PC-3 (cell line): Measurements from ENCODE around the gene ANKRD66. TPM values are rescaled to one million over a fixed set of nuclear protein-coding genes. Genes with fewer than 3 reads are reported as not detected.

Source experiments
- ATAC-seq: fragments of 200-7000 bp; cut with Tn5 transposase; 2 replicates; pipeline ENCODE4 v1.9.1; 2020; ENCODE audit warnings: mild to moderate bottlenecking, moderate library complexity
- BruUV-seq: library from RNA; stranded (reverse); fragments of 400-500 nt; replicated peaks from 2 replicates; lab custom pipeline; 2021; lab: Mats Ljungman, UMichigan
- CTCF ChIA-PET: fragments of 300-600 bp; sonication (Branson Sonifier 250); formaldehyde crosslinking; loops from one replicate; lab custom pipeline; 2022; ENCODE audit warnings: antibody characterized with exemption; lab: Charles Lee
- POLR2A ChIA-PET: fragments of 300-600 bp; sonication (Branson Sonifier 250); formaldehyde crosslinking; loops from one replicate; lab custom pipeline; 2022; ENCODE audit warnings: antibody characterized with exemption; ENCODE audit not compliant: unreplicated experiment; lab: Charles Lee
- DNase-seq: peaks from one replicate; pipeline ENCODE4 v3.0.0-alpha.2; 2015
- H2AFZ ChIP-seq: fragments of 300-600 bp; sonication (generic); 2 replicates; pipeline ENCODE4 v1.6.0; 2016; ENCODE audit warnings: antibody characterized with exemption, low read length
- H3F3A ChIP-seq: fragments of 300-600 bp; sonication (generic); one replicate; pipeline ENCODE4 v1.6.0; 2017; ENCODE audit warnings: antibody characterized with exemption, low read length, control low read depth, mild to moderate bottlenecking; ENCODE audit not compliant: unreplicated experiment
- H3K27ac ChIP-seq: fragments of 300-600 bp; sonication (generic); 2 replicates; pipeline ENCODE4 v1.5.1; 2016; ENCODE audit warnings: mild to moderate bottlenecking, low read length
- H3K27me3 ChIP-seq: fragments of 300-600 bp; sonication (generic); 2 replicates; pipeline ENCODE4 v1.6.1; 2016; ENCODE audit warnings: low read length, mixed read lengths
- H3K36me3 ChIP-seq: fragments of 300-600 bp; sonication (generic); 2 replicates; pipeline ENCODE4 v1.6.1; 2016; ENCODE audit warnings: low read depth, mixed run types, low read length, mixed read lengths
- H3K4me1 ChIP-seq: fragments of 300-600 bp; sonication (generic); 2 replicates; pipeline ENCODE4 v1.5.1; 2016; ENCODE audit warnings: low read length; ENCODE audit not compliant: insufficient read depth
- H3K4me2 ChIP-seq: fragments of 300-600 bp; sonication (generic); 2 replicates; pipeline ENCODE4 v1.6.0; 2016; ENCODE audit warnings: low read length
- H3K4me3 ChIP-seq: fragments of 300-600 bp; sonication (generic); 2 replicates; pipeline ENCODE4 v1.5.1; 2016; ENCODE audit warnings: mild to moderate bottlenecking, low read length, mixed read lengths
- H3K79me2 ChIP-seq: fragments of 300-600 bp; sonication (generic); 2 replicates; pipeline ENCODE4 v1.6.1; 2017; ENCODE audit warnings: low read length, mixed read lengths
- H3K9ac ChIP-seq: fragments of 300-600 bp; sonication (generic); 2 replicates; pipeline ENCODE4 v1.6.0; 2016; ENCODE audit warnings: mild to moderate bottlenecking, low read length
- H3K9me2 ChIP-seq: fragments of 300-600 bp; sonication (generic); replicated peaks from 2 replicates; pipeline ENCODE4 v1.6.1; 2016; ENCODE audit warnings: mixed run types, low read length, mixed read lengths
- H3K9me3 ChIP-seq: fragments of 300-600 bp; sonication (generic); 2 replicates; pipeline ENCODE4 v1.6.1; 2016; ENCODE audit warnings: low read length, mixed read lengths
- H4K20me1 ChIP-seq: fragments of 300-600 bp; sonication (generic); 2 replicates; pipeline ENCODE4 v1.6.1; 2016; ENCODE audit warnings: low read length, mixed read lengths
- CTCF ChIP-seq: fragments of 300-600 bp; sonication (generic); conservative IDR thresholded peaks from 2 replicates; pipeline ENCODE4 v1.5.1; 2017; ENCODE audit warnings: antibody characterized with exemption, low read depth, mild to moderate bottlenecking, low read length
- EZH2 ChIP-seq: fragments of 300-600 bp; sonication (generic); IDR thresholded peaks from one replicate; pipeline ENCODE4 v1.6.1; 2017; ENCODE audit warnings: antibody characterized with exemption, mild to moderate bottlenecking, low read length; ENCODE audit not compliant: unreplicated experiment
- EZH2phosphoT487 ChIP-seq: fragments of 300-600 bp; sonication (generic); IDR thresholded peaks from 2 replicates; pipeline ENCODE4 v1.6.1; 2018; ENCODE audit warnings: mild to moderate bottlenecking, antibody characterized with exemption, low read length, borderline replicate concordance
- intact Hi-C: fragments of 100-400 bp; cut with micrococcal nuclease; formaldehyde crosslinking; loops from 2 replicates; pipeline ENCODE4 v1.9.0; 2023
- total RNA-seq: library from RNA; depleted of rRNA; stranded (reverse); fragments of >200 nt; gene quantifications from 2 replicates; pipeline ENCODE4 v1.2.3, GENCODE V29; 2014

ANKRD66 gene
- total RNA-seq, 1 experiment from 2014 or later = not detected

GRCh38 chr6:46748940-46749503 lies 2.3 kb downstream of the ANKRD66 start:
- Histone ChIP-seq H3K4me2 (no peak overlapping the region), H4K20me1 (no peaks in the 10 kb centered on the region), H3K79me2 (no peaks in the 10 kb centered on the region), H3K36me3 (no peaks in the 10 kb centered on the region), H3K9me3 (no peaks in the 10 kb centered on the region), H3K4me1 (no peaks in the 10 kb centered on the region), H3K4me3 (no peak overlapping the region), H3K27ac (no peak overlapping the region), H2AFZ (no peak overlapping the region), H3K27me3 (no peaks in the 10 kb centered on the region), H3K9me2 (no peaks in the 10 kb centered on the region), H3F3A (no peaks in the 10 kb centered on the region), H3K9ac (no peak overlapping the region)
- BruUV-seq = no TSS peak
- ChIA-PET POLR2A (no interaction called here), CTCF (no interaction called here)
- intact Hi-C loops = no loop called here
- TF ChIP-seq EZH2phosphoT487 (no peak), CTCF (no peak), EZH2 (no peak)
- ATAC-seq (no peak), DNase-seq (no peak)

- CTCF ChIA-PET = no interaction called here
- H3K27ac ChIP-seq = no peak overlapping the region
- H2AFZ ChIP-seq = no peak overlapping the region
- DNase-seq = no peak
- intact Hi-C loops = no loop called here
- H3K9me2 ChIP-seq = no peaks in the 10 kb centered on the region
- no peaks in the 10 kb centered on the region for H3K79me2 ChIP-seq
- POLR2A ChIA-PET = no interaction called here
- no peak overlapping the region for H3K9ac ChIP-seq
- H4K20me1 ChIP-seq = no peaks in the 10 kb centered on the region
- BruUV-seq = no TSS peak
- H3K4me1 ChIP-seq = no peaks in the 10 kb centered on the region
- H3F3A ChIP-seq = no peaks in the 10 kb centered on the region
- H3K27me3 ChIP-seq = no peaks in the 10 kb centered on the region
- no peak overlapping the region for H3K4me3 ChIP-seq
- ATAC-seq = no peak; the same call in 1 of the 2 replicates
- H3K36me3 ChIP-seq = no peaks in the 10 kb centered on the region
- no peaks in the 10 kb centered on the region for H3K9me3 ChIP-seq
- no peak overlapping the region for H3K4me2 ChIP-seq
- TF ChIP-seq EZH2phosphoT487 (no peak), CTCF (no peak), EZH2 (no peak)
Observed at GRCh38 chr6:46749731-46750130, 3.0 kb downstream of the ANKRD66 start.

- H3K9ac ChIP-seq = no peak overlapping the region
- no peaks in the 10 kb centered on the region for H3K27me3 ChIP-seq
- H3F3A ChIP-seq = no peaks in the 10 kb centered on the region
- ChIA-PET POLR2A (no interaction called here), CTCF (no interaction called here)
- BruUV-seq = no TSS peak
- H4K20me1 ChIP-seq = no peaks in the 10 kb centered on the region
- no peak overlapping the region for H3K4me3 ChIP-seq
- no peak overlapping the region for H3K4me2 ChIP-seq
- no peak overlapping the region for H2AFZ ChIP-seq
- DNase-seq (no peak), ATAC-seq (no peak)
- intact Hi-C loops = no loop called here
- H3K36me3 ChIP-seq = no peaks in the 10 kb centered on the region
- TF ChIP-seq CTCF = no peak
- TF ChIP-seq EZH2phosphoT487 = no peak
- no peak for TF ChIP-seq EZH2
- H3K4me1 ChIP-seq = peaks cover 1% of the 10 kb centered on the region
- H3K9me3 ChIP-seq = no peaks in the 10 kb centered on the region
- H3K79me2 ChIP-seq = no peaks in the 10 kb centered on the region
- no peak overlapping the region for H3K27ac ChIP-seq
- H3K9me2 ChIP-seq = no peaks in the 10 kb centered on the region
Observed at GRCh38 chr6:46751658-46752057, 4.9 kb downstream of the ANKRD66 start.
